Measurements from ENCODE around the gene NODAL. TPM values are rescaled to one million over a fixed set of nuclear protein-coding genes. Genes with fewer than 3 reads are reported as not detected.
A peak's percentile ranks its signal among the peaks of the same experiment; 100 is the strongest.

NODAL gene
- total RNA-seq, 1 experiment from 2014 or later = not detected

DNA sequence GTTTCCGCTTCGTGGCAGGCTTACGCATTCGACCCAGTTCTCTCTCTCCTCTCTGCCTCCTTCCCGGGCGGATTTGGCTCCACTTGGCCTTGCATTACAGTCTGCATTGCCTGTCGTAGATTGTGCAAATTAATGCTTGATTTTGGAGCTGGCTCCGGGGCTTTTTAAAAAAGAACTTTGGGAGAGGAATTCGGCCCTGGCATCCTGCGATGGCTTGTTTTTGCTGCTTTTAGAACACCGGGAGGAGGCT, 36.8 kb downstream of the NODAL start:
- Histone ChIP-seq H3K27me3 (ENCODE audit: control insufficient read depth, insufficient read depth, low read length) (no peaks in the 10 kb centered on the region), H3K36me3 (ENCODE audit: control insufficient read depth, insufficient read depth, low read length) (no peaks in the 10 kb centered on the region), H3K27ac (ENCODE audit: low read length) (peak overlapping the region; percentile 87), H3K4me1 (ENCODE audit: control insufficient read depth, insufficient read depth, low read length) (peaks cover 18% of the 10 kb centered on the region), H3K9me3 (ENCODE audit: control insufficient read depth, insufficient read depth, low read depth, low read length) (no peaks in the 10 kb centered on the region), H3K4me3 (ENCODE audit: low read depth in 2 of 2, low read length in 2 of 2) (peak overlapping the region; percentile 86 to 97)
- ATAC-seq (no peak), DNase-seq (ENCODE audit: low read depth, low spot score) (no peak)
- TF ChIP-seq SIN3A (IDR thresholded peaks at IDR 0.05; ENCODE audit: borderline replicate concordance, insufficient read depth, low read depth, low read length) (no peak), TCF7L2 (IDR thresholded peaks at IDR 0.05; ENCODE audit: low read depth, low read length) (no peak), POLR2AphosphoS5 (IDR thresholded peaks at IDR 0.05; ENCODE audit: low read depth, low read length) (no peak)
- TF ChIP-seq, protein P1, sequence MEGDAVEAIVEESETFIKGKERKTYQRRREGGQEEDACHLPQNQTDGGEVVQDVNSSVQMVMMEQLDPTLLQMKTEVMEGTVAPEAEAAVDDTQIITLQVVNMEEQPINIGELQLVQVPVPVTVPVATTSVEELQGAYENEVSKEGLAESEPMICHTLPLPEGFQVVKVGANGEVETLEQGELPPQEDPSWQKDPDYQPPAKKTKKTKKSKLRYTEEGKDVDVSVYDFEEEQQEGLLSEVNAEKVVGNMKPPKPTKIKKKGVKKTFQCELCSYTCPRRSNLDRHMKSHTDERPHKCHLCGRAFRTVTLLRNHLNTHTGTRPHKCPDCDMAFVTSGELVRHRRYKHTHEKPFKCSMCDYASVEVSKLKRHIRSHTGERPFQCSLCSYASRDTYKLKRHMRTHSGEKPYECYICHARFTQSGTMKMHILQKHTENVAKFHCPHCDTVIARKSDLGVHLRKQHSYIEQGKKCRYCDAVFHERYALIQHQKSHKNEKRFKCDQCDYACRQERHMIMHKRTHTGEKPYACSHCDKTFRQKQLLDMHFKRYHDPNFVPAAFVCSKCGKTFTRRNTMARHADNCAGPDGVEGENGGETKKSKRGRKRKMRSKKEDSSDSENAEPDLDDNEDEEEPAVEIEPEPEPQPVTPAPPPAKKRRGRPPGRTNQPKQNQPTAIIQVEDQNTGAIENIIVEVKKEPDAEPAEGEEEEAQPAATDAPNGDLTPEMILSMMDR (IDR thresholded peaks at IDR 0.05) = no peak
- TF ChIP-seq, protein P2, sequence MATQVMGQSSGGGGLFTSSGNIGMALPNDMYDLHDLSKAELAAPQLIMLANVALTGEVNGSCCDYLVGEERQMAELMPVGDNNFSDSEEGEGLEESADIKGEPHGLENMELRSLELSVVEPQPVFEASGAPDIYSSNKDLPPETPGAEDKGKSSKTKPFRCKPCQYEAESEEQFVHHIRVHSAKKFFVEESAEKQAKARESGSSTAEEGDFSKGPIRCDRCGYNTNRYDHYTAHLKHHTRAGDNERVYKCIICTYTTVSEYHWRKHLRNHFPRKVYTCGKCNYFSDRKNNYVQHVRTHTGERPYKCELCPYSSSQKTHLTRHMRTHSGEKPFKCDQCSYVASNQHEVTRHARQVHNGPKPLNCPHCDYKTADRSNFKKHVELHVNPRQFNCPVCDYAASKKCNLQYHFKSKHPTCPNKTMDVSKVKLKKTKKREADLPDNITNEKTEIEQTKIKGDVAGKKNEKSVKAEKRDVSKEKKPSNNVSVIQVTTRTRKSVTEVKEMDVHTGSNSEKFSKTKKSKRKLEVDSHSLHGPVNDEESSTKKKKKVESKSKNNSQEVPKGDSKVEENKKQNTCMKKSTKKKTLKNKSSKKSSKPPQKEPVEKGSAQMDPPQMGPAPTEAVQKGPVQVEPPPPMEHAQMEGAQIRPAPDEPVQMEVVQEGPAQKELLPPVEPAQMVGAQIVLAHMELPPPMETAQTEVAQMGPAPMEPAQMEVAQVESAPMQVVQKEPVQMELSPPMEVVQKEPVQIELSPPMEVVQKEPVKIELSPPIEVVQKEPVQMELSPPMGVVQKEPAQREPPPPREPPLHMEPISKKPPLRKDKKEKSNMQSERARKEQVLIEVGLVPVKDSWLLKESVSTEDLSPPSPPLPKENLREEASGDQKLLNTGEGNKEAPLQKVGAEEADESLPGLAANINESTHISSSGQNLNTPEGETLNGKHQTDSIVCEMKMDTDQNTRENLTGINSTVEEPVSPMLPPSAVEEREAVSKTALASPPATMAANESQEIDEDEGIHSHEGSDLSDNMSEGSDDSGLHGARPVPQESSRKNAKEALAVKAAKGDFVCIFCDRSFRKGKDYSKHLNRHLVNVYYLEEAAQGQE (IDR thresholded peaks at IDR 0.05; ENCODE audit: insufficient read depth in 1 of 2, low read depth in 2 of 2, low read length in 1 of 2) = no peak
- in situ Hi-C loops (cut with HindIII; ENCODE audit: low pct_unique_long_range_greater_than_20kb, low sequenced_read_pairs) (no loop called here), intact Hi-C loops (cut with micrococcal nuclease; ENCODE audit: unreplicated experiment) (no loop called here)
- BruUV-seq (replicated peaks) = no TSS peak
- CTCF ChIA-PET = interaction anchor here (0.6 to 1.5 kb wide), 2 partner anchors 56 to 258 kb away, joined by 3 to 4 read pairs; partner anchors contain the start of gene TYSND1
- POLR2A ChIA-PET = interaction anchor here (0.6 to 0.7 kb wide), 2 partner anchors 236 to 249 kb away, joined by 5 read pairs; no protein-coding TSS in a partner anchor

DNA sequence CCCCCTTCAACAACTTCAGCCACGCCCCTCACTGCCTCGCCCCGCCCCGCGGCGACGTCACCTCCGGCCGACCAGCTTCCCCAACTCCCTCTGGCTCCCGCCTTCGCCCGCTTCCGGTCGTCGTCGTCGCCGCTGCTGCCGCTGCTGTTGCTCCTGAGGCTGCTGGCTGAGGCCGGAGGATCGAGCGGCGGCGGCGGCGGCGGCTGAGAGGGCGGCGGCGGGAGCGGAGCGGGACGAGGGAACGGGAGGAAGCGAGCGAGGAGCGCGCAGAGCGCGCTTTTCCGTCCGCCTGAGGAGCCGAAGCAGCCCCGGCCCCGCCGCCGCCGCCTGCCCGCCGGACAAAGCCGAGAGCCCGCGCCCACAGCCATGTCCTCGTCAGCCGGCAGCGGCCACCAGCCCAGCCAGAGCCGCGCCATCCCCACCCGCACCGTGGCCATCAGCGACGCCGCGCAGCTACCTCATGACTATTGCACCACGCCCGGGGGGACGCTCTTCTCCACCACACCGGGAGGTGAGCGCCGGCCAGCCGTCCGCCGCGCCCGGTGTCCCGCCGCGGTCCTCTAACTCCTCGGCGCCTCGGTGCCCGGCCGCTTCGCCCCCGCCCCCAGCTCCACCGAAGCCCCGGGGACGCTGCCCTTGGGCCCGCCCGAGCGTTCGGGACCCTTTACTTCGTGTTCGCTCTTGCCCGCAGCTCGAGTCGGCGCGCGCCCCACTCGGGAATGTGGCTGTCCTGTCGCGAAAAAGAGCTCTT, 37.3 kb downstream of the NODAL start, which contains the start of gene EIF4EBP2:
Gene EIF4EBP2 (plus strand): TSS at position 110 of the 751 bp plus-strand sequence. CDS start 257 bp downstream, at position 367.
- H3K4me1 ChIP-seq (ENCODE audit: control insufficient read depth, insufficient read depth, low read length) = peaks cover 18% of the 10 kb centered on the region
- H3K27me3 ChIP-seq (ENCODE audit: control insufficient read depth, insufficient read depth, low read length) = no peaks in the 10 kb centered on the region
- CTCF ChIA-PET = interaction anchor here (0.7 to 1.5 kb wide), 2 partner anchors 17 to 57 kb away, joined by 3 to 4 read pairs; no protein-coding TSS in a partner anchor
- peak within 1 kb of the TSS; percentile 86 to 97 for H3K4me3 ChIP-seq (ENCODE audit: low read depth in 2 of 2, low read length in 2 of 2)
- ATAC-seq (peak; percentile 97), DNase-seq (ENCODE audit: low read depth, low spot score) (peak; percentile 84)
- BruUV-seq (replicated peaks) = no TSS peak
- TF ChIP-seq, protein P2 (IDR thresholded peaks at IDR 0.05; ENCODE audit: insufficient read depth in 1 of 2, low read depth in 2 of 2, low read length in 1 of 2) = 0 out of 4 replicates have a peak, but pooled peaks of 1 of the 2 experiments have one; percentile 49
- TF ChIP-seq SIN3A (IDR thresholded peaks at IDR 0.05; ENCODE audit: borderline replicate concordance, insufficient read depth, low read depth, low read length) = peak; percentile 86; the same call in 1 of the 2 replicates
- TF ChIP-seq POLR2AphosphoS5 (IDR thresholded peaks at IDR 0.05; ENCODE audit: low read depth, low read length) = peak; percentile 97
- TF ChIP-seq TCF7L2 (IDR thresholded peaks at IDR 0.05; ENCODE audit: low read depth, low read length) = no peak
- TF ChIP-seq, protein P1 (IDR thresholded peaks at IDR 0.05) = no peak
- H3K36me3 ChIP-seq (ENCODE audit: control insufficient read depth, insufficient read depth, low read length) = no peaks in the 10 kb centered on the region
- intact Hi-C loops (cut with micrococcal nuclease; ENCODE audit: unreplicated experiment) (no loop called here), in situ Hi-C loops (cut with HindIII; ENCODE audit: low pct_unique_long_range_greater_than_20kb, low sequenced_read_pairs) (no loop called here)
- POLR2A ChIA-PET = interaction anchor here (0.6 to 0.9 kb wide), 5 partner anchors 29 to 507 kb away, joined by 3 to 11 read pairs (median 5); no protein-coding TSS in a partner anchor
- H3K27ac ChIP-seq (ENCODE audit: low read length) = peak within 1 kb of the TSS; percentile 87
- no peaks in the 10 kb centered on the region for H3K9me3 ChIP-seq (ENCODE audit: control insufficient read depth, insufficient read depth, low read depth, low read length)

Measured in Panc1 (cell line).